Measurements from ENCODE around the gene GNB5.
A peak's percentile ranks its signal among the peaks of the same experiment; 100 is the strongest.
"Not testable (repeated sequence)": the region's sequence is repeated elsewhere in the genome, so short reads cannot be mapped to it uniquely, and the experiment has no call there.

GNB5 gene

GRCh38 chr15:52086011-52086786, 105.0 kb downstream of the GNB5 start:
- DNase-seq, result no peak

- DNase-seq, result no peak
Observed at GRCh38 chr15:52085299-52085698, 105.9 kb downstream of the GNB5 start.

GRCh38 chr15:52083603-52084002, 107.6 kb downstream of the GNB5 start:
- DNase-seq, result no peak

- DNase-seq, result not testable (repeated sequence)
Observed at GRCh38 chr15:52083037-52083359, 108.2 kb downstream of the GNB5 start.

GRCh38 chr15:52082197-52083036, 108.8 kb downstream of the GNB5 start:
- DNase-seq, result no peak

GRCh38 chr15:52080706-52081392, 110.3 kb downstream of the GNB5 start:
- DNase-seq, result no peak

- DNase-seq, result no peak
Observed at GRCh38 chr15:52080031-52080430, 111.2 kb downstream of the GNB5 start.

GRCh38 chr15:52078876-52079700, 112.1 kb downstream of the GNB5 start:
- DNase-seq, result peak; percentile 50 to 55

- no peak for DNase-seq
Observed at GRCh38 chr15:52078197-52078875, 112.9 kb downstream of the GNB5 start.

GRCh38 chr15:52076889-52077781, 114.1 kb downstream of the GNB5 start:
- DNase-seq, result no peak

GRCh38 chr15:52071570-52071969, 119.6 kb downstream of the GNB5 start:
- DNase-seq, result no peak

- DNase-seq, result no peak
Observed at GRCh38 chr15:52069559-52069958, 121.6 kb downstream of the GNB5 start.

GRCh38 chr15:52068004-52068615, 123.1 kb downstream of the GNB5 start:
- DNase-seq, result no peak

GRCh38 chr15:52067545-52067926, 123.7 kb downstream of the GNB5 start:
- DNase-seq, result no peak

- DNase-seq, result no peak
Observed at GRCh38 chr15:52066842-52067544, 124.2 kb downstream of the GNB5 start.

Measured in NCI-H2081 (cell line).